Ramos (cell line): ENCODE results near the gene RIMBP2.

ENCODE experiments used
- in situ Hi-C: fragments of 300-500 bp; cut with MboI; formaldehyde crosslinking; loops from one replicate; pipeline ENCODE4 v1.14.3; 2022; ENCODE audit warnings: low sequenced_read_pairs; ENCODE audit not compliant: unreplicated experiment

RIMBP2 gene

DNA sequence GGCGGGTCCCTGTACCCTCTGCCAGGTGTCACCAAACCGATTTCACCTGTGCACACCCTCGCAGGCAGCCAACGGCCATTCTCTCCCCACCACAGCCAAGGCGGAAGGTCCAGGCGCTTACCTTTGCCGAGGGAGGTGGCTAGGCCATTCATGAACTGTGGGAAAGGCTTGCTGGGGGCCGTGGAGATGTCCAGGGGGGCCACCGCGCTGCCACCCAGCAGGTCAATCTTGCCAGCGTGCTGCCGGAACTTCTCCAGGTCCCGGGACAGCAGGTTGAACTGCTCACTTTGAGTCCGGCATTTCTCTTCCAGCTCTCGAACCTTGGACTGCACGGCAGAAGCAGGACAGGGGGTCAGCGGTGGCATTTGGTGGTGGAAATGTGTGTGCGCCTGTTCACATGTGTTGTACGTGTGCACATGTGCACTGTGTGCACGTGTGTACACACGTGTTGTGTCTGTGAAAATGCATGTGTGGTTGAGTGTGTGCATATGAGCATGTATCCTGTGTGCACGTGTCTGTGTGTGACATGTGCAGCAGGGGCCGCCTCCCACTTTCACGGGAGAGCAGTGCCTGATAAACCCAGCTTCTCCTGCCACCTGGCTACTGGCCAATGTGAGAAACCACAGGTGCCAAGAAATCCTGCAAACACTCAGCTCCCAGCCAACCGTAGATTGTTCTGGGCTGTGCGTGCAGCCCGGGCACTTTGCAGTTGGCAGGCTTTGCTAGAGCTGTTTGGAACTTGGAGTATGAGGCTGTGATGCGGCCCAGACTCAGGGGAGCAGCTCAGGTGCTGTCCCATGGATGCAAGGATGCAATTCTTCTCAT is 259.5 kb downstream of the RIMBP2 start:
- in situ Hi-C loops: no loop called here

- in situ Hi-C loops: no loop called here
These were observed 260.9 kb downstream of the RIMBP2 start for GRCh38 chr12:130455161-130455560.

GRCh38 chr12:130454296-130454695 is 261.8 kb downstream of the RIMBP2 start:
- in situ Hi-C loops: no loop called here

DNA sequence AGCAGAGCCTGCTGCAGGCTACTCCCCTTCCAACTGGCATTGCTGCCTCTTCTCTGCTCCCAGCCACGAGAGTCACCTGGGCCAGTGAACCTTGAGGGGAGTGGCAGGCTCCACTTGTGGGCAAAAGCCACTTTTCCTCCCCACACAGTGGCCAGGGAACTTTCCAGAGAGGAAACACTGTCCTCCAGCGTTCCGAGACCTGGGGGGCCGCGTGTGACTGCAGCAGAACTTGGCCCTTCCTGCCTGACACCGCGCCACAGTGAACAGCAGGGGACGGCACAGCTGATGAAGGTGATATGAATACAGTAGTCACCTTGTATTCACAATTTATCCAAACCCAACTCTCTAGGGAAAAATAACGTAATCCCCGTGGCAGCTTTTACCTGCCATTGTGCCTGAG is 263.6 kb downstream of the RIMBP2 start:
- in situ Hi-C loops: no loop called here

- in situ Hi-C loops: no loop called here
These were observed 264.8 kb downstream of the RIMBP2 start for GRCh38 chr12:130451001-130451930.

- in situ Hi-C loops: no loop called here
These were observed 266.8 kb downstream of the RIMBP2 start for GRCh38 chr12:130449291-130449690.

GRCh38 chr12:130448044-130448821 is 267.9 kb downstream of the RIMBP2 start:
- in situ Hi-C loops: no loop called here

- in situ Hi-C loops: no loop called here
These were observed 268.5 kb downstream of the RIMBP2 start for GRCh38 chr12:130447655-130447965.

DNA sequence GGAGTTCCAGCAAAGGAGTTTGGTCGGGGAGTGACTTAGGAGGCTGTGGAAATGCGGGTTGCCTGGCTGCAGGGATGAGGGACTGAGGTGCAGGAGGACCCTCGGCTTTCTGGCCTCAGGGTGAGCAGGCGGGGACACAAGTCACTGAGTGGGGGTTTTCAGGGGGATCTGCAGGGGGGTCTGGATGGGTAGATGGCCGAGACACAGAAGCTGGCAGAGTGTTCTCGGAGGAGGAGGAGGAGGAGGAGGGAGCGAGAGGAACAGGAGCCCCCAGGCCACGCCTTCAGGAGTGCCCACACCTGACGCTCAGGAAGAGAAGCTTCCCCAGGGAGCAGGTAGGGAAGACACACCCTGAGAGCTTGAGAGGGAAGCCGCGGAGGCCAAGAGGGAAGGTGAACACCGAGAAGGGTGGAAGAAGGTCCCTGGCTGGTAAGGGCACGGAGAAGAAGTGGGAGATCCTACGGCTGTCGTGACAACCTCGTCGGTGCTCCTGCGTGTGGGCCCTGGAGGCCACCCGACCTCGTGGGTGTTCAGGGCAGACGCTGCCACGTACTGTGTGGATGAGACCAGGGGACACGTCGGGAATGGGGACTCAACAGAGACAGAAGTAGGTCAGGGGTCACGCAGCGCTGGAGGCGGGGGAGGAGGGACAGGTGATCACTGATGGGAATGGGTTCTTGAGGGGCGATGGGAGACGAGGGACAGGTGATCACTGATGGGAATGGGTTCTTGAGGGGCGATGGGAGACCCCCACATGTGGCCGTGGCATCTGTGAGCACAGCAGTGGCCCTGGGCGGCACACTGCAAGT is 269.0 kb downstream of the RIMBP2 start:
- in situ Hi-C loops: no loop called here

DNA sequence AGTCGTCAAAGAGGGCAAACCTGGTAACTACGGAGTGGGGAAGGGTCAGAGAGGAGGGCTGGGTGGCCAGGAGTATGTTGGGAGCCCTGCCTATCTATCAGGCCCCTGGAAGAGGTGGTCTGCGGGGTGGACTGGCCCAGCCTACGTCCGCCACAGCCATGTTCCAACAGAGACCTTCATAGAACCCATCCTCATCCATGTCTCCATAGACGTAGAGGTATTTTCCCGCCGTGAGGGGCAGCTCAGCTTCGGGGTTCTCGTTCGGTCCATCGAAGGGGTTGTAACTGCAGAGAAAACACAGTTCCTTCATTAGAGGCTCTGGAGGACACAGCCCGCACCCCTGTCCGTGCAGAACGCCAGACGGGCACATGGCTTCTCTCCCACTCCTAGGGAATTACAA is 271.1 kb downstream of the RIMBP2 start:
- in situ Hi-C loops: no loop called here

DNA sequence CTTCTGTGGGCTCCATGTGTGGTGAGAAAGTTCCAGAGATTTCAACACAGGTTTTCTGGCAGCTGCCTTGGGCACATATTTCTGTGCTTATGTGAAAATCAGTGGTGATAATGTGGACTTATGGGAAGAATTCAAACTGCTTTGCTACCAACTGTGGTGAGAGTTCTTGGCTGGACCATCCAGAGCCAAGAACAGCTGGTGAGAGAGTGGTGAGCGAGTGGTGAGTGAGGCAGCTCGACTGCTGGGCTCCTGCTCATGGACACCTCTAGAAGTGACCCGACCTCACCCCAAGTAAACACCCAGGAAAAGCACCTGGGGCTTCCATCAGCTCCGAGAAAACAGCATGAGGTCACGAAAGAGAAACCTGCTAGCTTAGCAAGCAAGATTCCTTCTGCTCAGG is 272.0 kb downstream of the RIMBP2 start:
- in situ Hi-C loops: no loop called here

DNA sequence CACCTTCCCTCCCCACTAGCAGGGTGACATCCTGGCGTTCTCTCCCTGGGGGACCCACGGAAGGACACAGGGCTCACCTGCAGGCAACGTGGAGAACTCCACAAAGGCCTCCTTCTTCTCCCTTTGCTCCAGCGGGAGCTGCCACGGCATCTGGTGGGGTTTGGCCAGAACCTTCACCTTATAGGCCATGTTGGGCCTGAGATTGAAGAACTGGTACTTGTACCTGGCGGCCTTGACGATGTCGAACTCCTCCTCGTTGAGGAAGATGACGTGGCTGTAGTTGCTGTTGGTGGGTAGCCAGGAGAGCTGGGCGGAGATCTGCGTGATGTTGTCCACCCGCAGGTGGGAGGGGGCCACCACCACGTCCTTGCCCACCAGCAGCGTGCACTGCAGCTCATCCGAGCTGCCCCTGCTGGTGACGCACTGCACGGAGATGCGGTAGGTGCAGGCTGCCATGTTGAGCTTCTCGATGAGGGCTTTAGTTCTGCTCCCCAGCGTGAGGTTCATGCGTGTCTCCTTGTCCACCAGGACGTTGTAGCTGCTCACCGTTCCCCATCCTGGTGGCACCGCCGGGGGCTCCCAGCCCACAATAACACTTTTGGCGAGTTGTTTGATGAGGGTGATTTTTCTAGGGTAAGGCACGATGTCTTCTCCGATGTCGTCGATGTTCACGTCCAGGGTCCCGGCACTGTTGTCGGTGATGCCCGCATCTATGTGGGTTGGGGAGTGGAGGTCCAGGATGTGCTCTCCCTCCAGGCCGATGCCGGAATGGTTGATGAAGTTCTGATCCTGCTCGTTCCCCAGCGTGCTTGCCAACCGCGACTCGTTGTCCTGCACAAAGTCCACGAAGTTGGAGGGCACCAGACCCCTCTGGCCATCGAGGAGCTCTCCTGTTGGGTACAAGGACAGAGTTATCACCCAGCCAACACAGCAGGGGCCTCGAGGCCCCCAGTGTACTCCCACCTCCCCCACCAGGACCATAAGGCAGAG is 274.0 kb downstream of the RIMBP2 start:
- in situ Hi-C loops: no loop called here

DNA sequence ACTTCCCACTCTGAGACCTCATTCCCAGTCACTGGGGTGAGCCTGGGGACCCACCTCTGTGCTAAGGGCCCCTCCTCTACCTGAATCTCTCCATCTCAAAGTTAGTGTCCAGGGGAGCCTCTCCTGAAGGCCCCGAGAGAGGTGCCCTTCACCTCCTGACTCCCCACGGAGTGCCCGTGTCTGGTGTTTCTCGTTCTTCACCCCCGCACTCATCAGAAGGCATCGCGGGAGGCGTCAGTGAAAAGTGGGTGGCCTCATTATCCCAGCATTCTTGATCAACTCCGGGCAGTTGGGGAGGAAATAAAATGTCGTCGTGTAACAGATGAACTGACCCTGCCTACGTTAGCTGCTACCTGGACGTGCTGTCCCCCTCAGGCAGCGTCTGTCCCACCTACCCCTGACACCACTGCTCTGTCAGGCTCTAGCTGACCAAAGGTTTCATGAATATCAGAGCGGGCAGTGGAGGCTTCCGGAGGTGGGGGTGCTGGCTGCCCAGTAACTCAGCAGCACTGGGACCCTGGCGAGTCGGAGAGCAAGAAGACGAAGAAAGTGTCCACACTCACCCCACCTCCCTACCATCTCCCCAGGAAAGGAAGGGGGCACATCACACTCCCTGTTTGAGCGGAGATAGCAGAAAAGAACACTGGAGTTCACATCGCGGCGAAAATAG is 275.6 kb downstream of the RIMBP2 start:
- in situ Hi-C loops: no loop called here

DNA sequence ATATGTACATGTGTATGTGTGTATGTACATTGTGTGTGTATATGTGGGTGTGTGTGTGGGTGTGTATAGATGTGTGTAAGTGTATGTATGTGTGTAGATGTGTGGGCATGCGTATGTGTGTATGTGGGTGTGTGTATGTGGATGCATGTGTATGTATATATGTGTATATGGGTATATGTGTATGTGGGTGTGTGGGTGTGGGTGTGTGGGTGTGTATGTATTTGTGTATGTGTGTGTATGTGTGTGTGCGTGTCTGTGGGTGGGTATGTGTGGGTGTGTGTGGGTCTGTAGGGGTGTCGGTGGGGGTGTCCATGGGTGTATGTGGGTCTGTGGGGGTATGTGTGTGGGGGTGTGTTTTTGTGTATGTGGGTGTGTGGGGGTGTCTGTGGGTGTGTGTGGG is 276.8 kb downstream of the RIMBP2 start:
- in situ Hi-C loops: no loop called here

- in situ Hi-C loops: no loop called here
These were observed 277.4 kb downstream of the RIMBP2 start for GRCh38 chr12:130438711-130439110.

DNA sequence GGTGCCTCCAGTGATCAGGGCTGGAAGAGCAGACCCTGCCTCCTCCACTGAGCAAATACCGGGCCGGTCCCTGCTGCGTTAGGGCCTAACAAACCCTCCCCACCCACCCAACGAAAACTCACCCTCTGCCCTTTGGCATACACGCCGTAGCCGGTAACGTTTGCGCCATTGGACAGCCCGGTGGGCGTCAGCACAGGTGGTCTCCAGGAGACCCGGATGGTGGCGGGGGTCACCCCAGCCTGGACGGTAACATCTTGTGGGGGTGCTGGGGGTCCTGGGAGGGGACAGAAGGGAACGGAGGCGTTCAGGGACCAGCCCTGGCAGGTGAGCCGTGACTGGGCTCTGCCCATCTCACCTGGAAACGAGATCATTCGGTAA is 277.9 kb downstream of the RIMBP2 start:
- in situ Hi-C loops: no loop called here

- in situ Hi-C loops: no loop called here
These were observed 278.4 kb downstream of the RIMBP2 start for GRCh38 chr12:130437555-130438242.
